Measurements from ENCODE around the gene LAMA4.

LAMA4 gene

DNA sequence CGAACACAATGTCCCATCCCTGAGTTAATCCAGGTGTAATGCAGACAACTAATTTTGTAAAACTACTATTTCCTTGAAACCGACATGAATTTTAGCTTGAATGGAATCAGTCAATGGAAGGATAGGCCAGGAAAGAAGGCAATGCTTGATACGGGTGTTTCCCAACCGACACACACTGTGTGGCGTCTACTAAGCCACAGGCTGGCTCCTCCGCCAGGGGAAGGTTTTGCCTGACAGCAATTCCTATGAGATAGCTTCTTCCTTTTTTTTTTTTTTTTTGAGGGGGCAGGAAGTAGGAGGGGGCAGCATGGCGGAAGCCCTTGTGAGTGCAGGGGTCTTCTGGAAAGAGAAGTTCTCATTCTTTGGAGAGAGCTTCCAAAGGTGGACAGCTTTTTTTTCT lies 12.0 kb upstream of the LAMA4 start:
- TF ChIP-seq POLR2A (IDR thresholded peaks at IDR 0.05; ENCODE audit: low read depth, low read length): no peak
- no peak for TF ChIP-seq POU2F2 (IDR thresholded peaks at IDR 0.05; ENCODE audit: low read depth, low read length)
- no peak for TF ChIP-seq SPI1 (IDR thresholded peaks at IDR 0.05; ENCODE audit: low read depth, low read length)
- TF ChIP-seq POLR2AphosphoS5 (IDR thresholded peaks at IDR 0.05; ENCODE audit: low read depth, low read length): no peak
- TF ChIP-seq TAF1 (IDR thresholded peaks at IDR 0.05; ENCODE audit: low read depth, low read length): no peak
- TF ChIP-seq PAX5 (IDR thresholded peaks at IDR 0.05; ENCODE audit: insufficient read depth, low read length, severe bottlenecking): no peak
- no peak for DNase-seq (ENCODE audit: insufficient read length, low spot score)
- no peak for FAIRE-seq

DNA sequence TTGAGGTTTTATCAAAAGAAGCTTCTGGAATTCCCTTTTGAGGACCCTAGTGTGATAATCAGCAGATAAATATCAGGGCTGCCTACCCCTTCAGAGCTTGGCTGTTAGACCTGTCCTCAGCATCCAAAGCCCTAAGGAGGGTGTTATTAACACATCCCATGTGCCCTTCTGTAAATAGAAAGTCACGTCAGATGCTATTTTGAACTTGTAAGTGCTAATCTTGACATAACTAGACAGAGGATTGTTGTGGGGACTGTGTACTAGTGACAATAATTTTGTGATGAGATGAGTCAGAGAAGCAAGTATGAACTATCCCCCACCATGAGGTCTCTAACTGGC lies 4.9 kb upstream of the LAMA4 start:
- no peak for FAIRE-seq
- TF ChIP-seq POLR2A (IDR thresholded peaks at IDR 0.05; ENCODE audit: low read depth, low read length) (no peak), TAF1 (IDR thresholded peaks at IDR 0.05; ENCODE audit: low read depth, low read length) (no peak), SPI1 (IDR thresholded peaks at IDR 0.05; ENCODE audit: low read depth, low read length) (no peak), POU2F2 (IDR thresholded peaks at IDR 0.05; ENCODE audit: low read depth, low read length) (no peak), POLR2AphosphoS5 (IDR thresholded peaks at IDR 0.05; ENCODE audit: low read depth, low read length) (no peak), PAX5 (IDR thresholded peaks at IDR 0.05; ENCODE audit: insufficient read depth, low read length, severe bottlenecking) (no peak)

DNA sequence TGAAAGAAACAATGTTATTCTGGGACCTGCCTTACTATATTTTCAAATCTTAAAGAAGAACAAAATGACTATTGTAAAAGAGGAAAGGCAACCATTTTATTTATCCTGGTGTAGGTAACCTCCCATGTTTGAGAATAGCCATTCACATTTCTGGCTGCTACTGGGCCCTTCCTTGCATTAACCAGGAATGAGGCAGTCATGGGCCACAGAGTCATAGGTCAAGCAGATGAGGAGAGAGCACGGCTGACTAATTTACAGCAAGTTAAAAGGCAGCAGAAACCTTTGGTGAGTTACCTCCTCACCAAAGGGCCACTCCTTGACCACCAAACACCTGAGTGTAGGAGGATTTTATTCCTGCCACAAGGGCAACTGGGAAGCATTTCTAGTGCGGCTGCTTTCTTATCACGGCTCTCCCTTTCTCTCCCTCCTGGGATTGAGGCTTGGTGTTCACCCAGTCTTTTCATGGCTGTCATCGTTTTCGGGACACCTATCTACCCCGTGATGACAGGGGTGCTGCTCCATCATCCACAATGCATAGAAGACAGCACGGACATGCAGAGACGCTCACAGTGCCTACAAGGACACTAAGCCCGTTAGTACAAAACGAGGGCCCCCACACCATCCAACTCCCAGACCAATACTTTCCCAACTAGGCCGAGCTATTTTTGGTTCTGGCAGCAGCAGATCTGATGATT lies 4.4 kb upstream of the LAMA4 start:
- no peak for FAIRE-seq
- TF ChIP-seq POLR2AphosphoS5 (IDR thresholded peaks at IDR 0.05; ENCODE audit: low read depth, low read length) (no peak), POLR2A (IDR thresholded peaks at IDR 0.05; ENCODE audit: low read depth, low read length) (no peak), PAX5 (IDR thresholded peaks at IDR 0.05; ENCODE audit: insufficient read depth, low read length, severe bottlenecking) (no peak), POU2F2 (IDR thresholded peaks at IDR 0.05; ENCODE audit: low read depth, low read length) (no peak), SPI1 (IDR thresholded peaks at IDR 0.05; ENCODE audit: low read depth, low read length) (no peak), TAF1 (IDR thresholded peaks at IDR 0.05; ENCODE audit: low read depth, low read length) (no peak)
- DNase-seq (ENCODE audit: insufficient read length, low spot score): no peak

More for the DNA sequence above, 4.9 kb upstream of the LAMA4 start:
- no peak for DNase-seq (ENCODE audit: insufficient read length, low spot score)

DNA sequence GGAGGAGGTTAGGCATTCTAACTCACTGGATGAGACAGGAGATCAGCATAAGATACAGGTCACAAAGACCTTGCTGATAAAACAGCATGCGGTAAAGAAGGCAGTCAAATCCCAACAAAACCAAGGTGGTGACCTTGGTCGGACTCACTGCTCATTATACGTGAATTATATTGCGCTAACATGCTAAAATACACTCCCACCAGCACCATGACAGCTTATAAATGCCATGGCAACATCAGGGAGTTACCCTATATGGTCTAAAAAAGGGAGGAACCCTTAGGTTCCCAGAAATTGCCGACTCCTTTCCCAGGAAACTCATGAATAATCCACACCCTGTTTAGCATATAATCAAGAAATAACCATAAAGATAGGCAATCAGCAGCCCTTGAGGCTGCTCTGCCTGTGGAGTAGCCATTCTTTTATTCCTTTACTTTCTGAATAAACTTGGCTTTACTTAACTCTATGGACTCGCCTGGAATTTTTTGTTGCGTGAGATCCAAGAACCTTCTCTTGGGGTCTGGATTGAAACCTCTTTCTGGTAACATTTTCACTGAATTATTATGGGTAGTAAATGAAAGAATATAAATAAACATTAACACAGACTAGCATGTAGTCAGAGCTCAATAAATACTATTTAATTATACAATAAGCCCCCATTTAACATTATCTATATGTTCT lies 3.0 kb upstream of the LAMA4 start:
- TF ChIP-seq PAX5 (IDR thresholded peaks at IDR 0.05; ENCODE audit: insufficient read depth, low read length, severe bottlenecking) (no peak), POU2F2 (IDR thresholded peaks at IDR 0.05; ENCODE audit: low read depth, low read length) (no peak), POLR2A (IDR thresholded peaks at IDR 0.05; ENCODE audit: low read depth, low read length) (no peak), POLR2AphosphoS5 (IDR thresholded peaks at IDR 0.05; ENCODE audit: low read depth, low read length) (no peak), TAF1 (IDR thresholded peaks at IDR 0.05; ENCODE audit: low read depth, low read length) (no peak), SPI1 (IDR thresholded peaks at IDR 0.05; ENCODE audit: low read depth, low read length) (no peak)
- FAIRE-seq (no peak), DNase-seq (ENCODE audit: insufficient read length, low spot score) (no peak)

DNA sequence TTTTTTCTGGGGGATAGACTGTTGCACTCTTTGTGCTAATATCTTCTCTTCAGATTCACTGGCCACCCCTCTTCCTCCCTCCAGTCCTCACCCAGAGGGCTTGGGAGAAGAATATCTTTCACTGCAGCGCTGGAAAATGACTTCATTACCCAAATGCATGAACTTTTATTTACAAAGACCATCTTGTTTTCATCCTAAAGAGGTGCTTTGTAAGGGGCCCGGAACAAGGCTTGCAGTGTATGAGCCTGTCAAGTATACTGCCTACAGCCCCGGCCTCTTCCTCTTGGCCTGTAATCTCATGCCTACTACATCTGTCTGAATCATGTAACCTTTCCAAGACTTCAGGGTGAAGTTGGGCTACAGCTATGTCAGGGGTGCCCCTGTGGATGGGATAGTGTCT lies 554 bp upstream of the LAMA4 start:
- DNase-seq (ENCODE audit: insufficient read length, low spot score) (no peak), FAIRE-seq (no peak)
- TF ChIP-seq POU2F2 (IDR thresholded peaks at IDR 0.05; ENCODE audit: low read depth, low read length) (no peak), PAX5 (IDR thresholded peaks at IDR 0.05; ENCODE audit: insufficient read depth, low read length, severe bottlenecking) (no peak), TAF1 (IDR thresholded peaks at IDR 0.05; ENCODE audit: low read depth, low read length) (no peak), SPI1 (IDR thresholded peaks at IDR 0.05; ENCODE audit: low read depth, low read length) (no peak), POLR2AphosphoS5 (IDR thresholded peaks at IDR 0.05; ENCODE audit: low read depth, low read length) (no peak), POLR2A (IDR thresholded peaks at IDR 0.05; ENCODE audit: low read depth, low read length) (no peak)

DNA sequence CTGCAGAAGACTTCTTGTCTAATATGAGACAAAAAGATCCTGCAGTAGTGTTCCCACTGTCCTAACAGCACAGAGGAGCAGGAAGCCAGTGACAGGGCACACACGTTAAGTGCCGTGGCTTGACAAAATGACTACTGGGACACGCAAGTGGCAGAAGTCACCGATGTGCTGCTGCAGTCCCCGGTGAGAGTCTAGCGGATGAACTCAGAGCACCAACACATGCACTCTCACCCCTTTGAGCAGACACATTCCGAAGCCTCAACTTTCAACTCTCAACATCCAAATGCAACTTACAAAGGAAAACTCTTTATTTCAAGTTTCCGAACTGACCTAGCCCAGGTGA lies 898 bp downstream of the LAMA4 start:
- TF ChIP-seq POU2F2 (IDR thresholded peaks at IDR 0.05; ENCODE audit: low read depth, low read length) (no peak), POLR2A (IDR thresholded peaks at IDR 0.05; ENCODE audit: low read depth, low read length) (no peak), SPI1 (IDR thresholded peaks at IDR 0.05; ENCODE audit: low read depth, low read length) (no peak), TAF1 (IDR thresholded peaks at IDR 0.05; ENCODE audit: low read depth, low read length) (no peak), POLR2AphosphoS5 (IDR thresholded peaks at IDR 0.05; ENCODE audit: low read depth, low read length) (no peak), PAX5 (IDR thresholded peaks at IDR 0.05; ENCODE audit: insufficient read depth, low read length, severe bottlenecking) (no peak)
- FAIRE-seq (no peak), DNase-seq (ENCODE audit: insufficient read length, low spot score) (no peak)

DNA sequence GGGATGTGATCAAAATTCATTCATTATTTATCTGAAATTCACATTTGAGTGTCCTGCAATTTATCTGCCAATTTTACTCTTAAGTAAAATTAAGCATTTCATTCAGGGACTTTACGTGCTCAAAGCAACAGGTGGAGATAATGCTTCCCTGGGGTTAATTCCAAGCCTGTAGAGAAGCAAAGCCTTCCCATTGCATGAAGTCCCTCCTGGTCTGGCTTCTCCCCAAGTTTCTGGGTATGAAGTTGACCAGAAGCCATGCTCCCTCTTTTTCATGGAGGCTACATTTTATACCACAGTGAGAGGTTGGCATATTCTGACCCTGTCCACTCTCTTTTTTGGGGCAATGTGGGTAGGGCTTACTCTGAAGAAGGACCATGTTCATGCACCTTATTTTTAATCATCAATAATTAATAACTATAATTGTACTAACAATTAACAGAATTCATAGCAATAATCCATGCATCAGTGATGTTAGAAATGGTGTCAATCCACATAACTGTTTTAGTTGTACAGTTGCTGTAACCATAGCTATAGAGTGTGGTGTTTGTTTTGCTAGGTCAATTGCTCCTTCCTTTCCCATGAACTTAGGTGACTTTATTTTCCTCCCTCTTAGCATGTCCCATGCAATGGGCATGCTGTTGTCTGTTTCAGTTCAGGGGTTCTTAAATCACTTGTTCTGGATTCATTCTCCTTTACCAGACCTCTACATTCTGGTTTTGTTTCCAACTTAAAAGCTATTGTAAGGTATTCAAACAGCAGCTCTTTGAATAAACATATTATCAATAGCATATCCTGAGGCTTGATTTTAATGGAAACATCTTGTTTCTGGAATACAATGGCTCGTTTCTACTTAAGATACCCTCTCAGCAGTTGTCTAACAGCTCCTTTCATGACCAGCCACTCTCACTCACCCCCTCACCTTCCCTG lies 1.5 kb downstream of the LAMA4 start:
- TF ChIP-seq POU2F2 (IDR thresholded peaks at IDR 0.05; ENCODE audit: low read depth, low read length) (no peak), PAX5 (IDR thresholded peaks at IDR 0.05; ENCODE audit: insufficient read depth, low read length, severe bottlenecking) (no peak), TAF1 (IDR thresholded peaks at IDR 0.05; ENCODE audit: low read depth, low read length) (no peak), SPI1 (IDR thresholded peaks at IDR 0.05; ENCODE audit: low read depth, low read length) (no peak), POLR2A (IDR thresholded peaks at IDR 0.05; ENCODE audit: low read depth, low read length) (no peak), POLR2AphosphoS5 (IDR thresholded peaks at IDR 0.05; ENCODE audit: low read depth, low read length) (no peak)
- FAIRE-seq (no peak), DNase-seq (ENCODE audit: insufficient read length, low spot score) (no peak)

DNA sequence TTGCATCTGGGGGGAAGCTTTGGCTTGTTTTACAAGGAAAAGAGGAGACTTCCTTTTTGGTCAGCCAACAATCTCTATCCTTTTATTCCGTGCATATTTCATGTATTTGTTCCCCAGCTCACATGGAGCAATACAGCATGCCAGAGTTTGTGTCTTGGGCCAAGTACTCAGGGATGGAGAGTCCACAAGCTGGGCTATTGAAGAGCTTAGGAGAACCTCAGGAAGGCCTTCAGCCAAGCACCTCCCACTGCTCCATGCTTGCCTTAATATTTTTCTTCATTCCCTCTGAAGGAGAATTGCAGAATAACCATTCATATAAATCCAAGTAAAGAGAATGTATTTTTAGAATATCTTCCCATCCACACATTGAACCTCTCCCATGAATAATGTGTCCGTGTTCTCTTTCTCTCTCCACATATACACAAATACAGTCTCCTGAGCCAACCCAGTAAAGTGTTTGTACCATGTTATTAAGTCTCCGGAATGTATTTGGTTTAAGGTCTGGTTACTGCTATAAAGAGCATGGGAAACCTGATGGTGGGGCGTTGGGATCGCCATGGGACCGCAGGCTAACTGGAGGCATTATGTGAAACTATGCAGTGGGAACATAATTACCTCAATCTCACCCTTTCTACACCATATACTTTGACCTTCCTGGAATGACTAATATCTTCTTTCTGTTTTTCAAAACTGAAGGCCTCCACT lies 3.0 kb downstream of the LAMA4 start:
- no peak for DNase-seq (ENCODE audit: insufficient read length, low spot score)
- no peak for FAIRE-seq
- no peak for TF ChIP-seq POLR2AphosphoS5 (IDR thresholded peaks at IDR 0.05; ENCODE audit: low read depth, low read length)
- no peak for TF ChIP-seq SPI1 (IDR thresholded peaks at IDR 0.05; ENCODE audit: low read depth, low read length)
- no peak for TF ChIP-seq POU2F2 (IDR thresholded peaks at IDR 0.05; ENCODE audit: low read depth, low read length)
- no peak for TF ChIP-seq TAF1 (IDR thresholded peaks at IDR 0.05; ENCODE audit: low read depth, low read length)
- TF ChIP-seq PAX5 (IDR thresholded peaks at IDR 0.05; ENCODE audit: insufficient read depth, low read length, severe bottlenecking): no peak
- TF ChIP-seq POLR2A (IDR thresholded peaks at IDR 0.05; ENCODE audit: low read depth, low read length): no peak
